GM23338 (cell line): Measurements from ENCODE around the gene ICOS. TPM values are rescaled to one million over a fixed set of nuclear protein-coding genes. Genes with fewer than 3 reads are reported as not detected.

Source experiments
- ATAC-seq: fragments of 200-7000 bp; cut with Tn5 transposase; 3 replicates; pipeline ENCODE4 v1.9.1; 2020
- DNase-seq: peaks from one replicate; pipeline ENCODE4 v3.0.0-alpha.2; 2015; ENCODE audit warnings: low spot score
- H2AFZ ChIP-seq: fragments of 200-600 bp; sonication (generic); 2 replicates; pipeline ENCODE4 v1.8.0; 2016; ENCODE audit warnings: antibody characterized with exemption, mild to moderate bottlenecking, moderate library complexity
- H3F3A ChIP-seq: fragments of 200-600 bp; sonication (generic); replicated peaks from 2 replicates; pipeline ENCODE4 v1.8.0; 2017; ENCODE audit warnings: antibody characterized with exemption, mixed run types, low read depth
- H3K27ac ChIP-seq: fragments of 200-600 bp; sonication (generic); 2 replicates; pipeline ENCODE4 v1.6.1; 2016; ENCODE audit warnings: low read depth
- H3K27me3 ChIP-seq: fragments of 200-600 bp; sonication (generic); 2 replicates; pipeline ENCODE4 v1.8.0; 2016; ENCODE audit warnings: mild to moderate bottlenecking, mixed run types, moderate library complexity; ENCODE audit not compliant: insufficient read depth
- H3K36me3 ChIP-seq: fragments of 200-600 bp; sonication (generic); 2 replicates; pipeline ENCODE4 v1.8.0; 2016; ENCODE audit warnings: mild to moderate bottlenecking; ENCODE audit not compliant: insufficient read depth
- H3K4me1 ChIP-seq: fragments of 200-600 bp; sonication (generic); 2 replicates; pipeline ENCODE4 v1.8.0; 2016; ENCODE audit warnings: mild to moderate bottlenecking, moderate library complexity; ENCODE audit not compliant: insufficient read depth
- H3K4me2 ChIP-seq: fragments of 200-600 bp; sonication (generic); 2 replicates; pipeline ENCODE4 v1.7.1; 2017; ENCODE audit warnings: mixed run types
- H3K4me3 ChIP-seq: fragments of 200-600 bp; sonication (generic); 2 replicates; pipeline ENCODE4 v1.6.1; 2016; ENCODE audit warnings: mixed run types
- H3K79me2 ChIP-seq: fragments of 200-600 bp; sonication (generic); replicated peaks from 2 replicates; pipeline ENCODE4 v1.8.0; 2017; ENCODE audit warnings: mild to moderate bottlenecking; ENCODE audit not compliant: insufficient read depth
- H3K9me2 ChIP-seq: fragments of 200-600 bp; sonication (generic); 2 replicates; pipeline ENCODE4 v1.8.0; 2017; ENCODE audit not compliant: insufficient read depth
- H4K20me1 ChIP-seq: fragments of 200-600 bp; sonication (generic); replicated peaks from 2 replicates; pipeline ENCODE4 v1.8.0; 2017; ENCODE audit warnings: mild to moderate bottlenecking; ENCODE audit not compliant: insufficient read depth
- H3K27ac Mint-ChIP-seq: 2 replicates; pipeline ENCODE4 v1.8.0; 2020; ENCODE audit warnings: inconsistent platforms, mild to moderate bottlenecking, moderate library complexity, mixed read lengths
- H3K27me3 Mint-ChIP-seq: 3 replicates; pipeline ENCODE4 v1.8.0; 2022; ENCODE audit warnings: low read depth, mild to moderate bottlenecking, moderate library complexity, mixed read lengths, inconsistent platforms; ENCODE audit not compliant: insufficient read depth, poor library complexity
- H3K36me3 Mint-ChIP-seq: 3 replicates; pipeline ENCODE4 v1.8.0; 2021; ENCODE audit warnings: low read depth, mild to moderate bottlenecking, inconsistent platforms, moderate library complexity, mixed read lengths
- H3K4me1 Mint-ChIP-seq: 3 replicates; pipeline ENCODE4 v1.8.0; 2020; ENCODE audit warnings: mild to moderate bottlenecking, inconsistent platforms, mixed read lengths
- H3K4me3 Mint-ChIP-seq: 3 replicates; pipeline ENCODE4 v1.8.0; 2021; ENCODE audit warnings: moderate library complexity, mild to moderate bottlenecking, inconsistent platforms, mixed read lengths
- H3K9me3 Mint-ChIP-seq: 3 replicates; pipeline ENCODE4 v1.8.0; 2020; ENCODE audit warnings: moderate library complexity, mild to moderate bottlenecking, inconsistent platforms, mixed read lengths
- CREB1 ChIP-seq: fragments of 250-450 bp; sonication (Bioruptor Pico); IDR thresholded peaks from 2 replicates; pipeline ENCODE4 v1.5.0; 2020; ENCODE audit warnings: low read depth, mild to moderate bottlenecking, moderate library complexity
- ETS1 ChIP-seq: IDR thresholded peaks from 2 replicates; pipeline ENCODE4 v1.6.1; 2016; ENCODE audit warnings: antibody characterized with exemption
- EZH2 ChIP-seq: fragments of 200-600 bp; sonication (generic); IDR thresholded peaks from one replicate; pipeline ENCODE4 v1.8.0; 2017; ENCODE audit warnings: antibody characterized with exemption, mild to moderate bottlenecking, low read depth; ENCODE audit not compliant: unreplicated experiment
- EZH2phosphoT487 ChIP-seq: fragments of 200-600 bp; sonication (generic); IDR thresholded peaks from one replicate; pipeline ENCODE4 v1.8.1; 2018; ENCODE audit warnings: antibody characterized with exemption; ENCODE audit not compliant: unreplicated experiment
- JUNB ChIP-seq: IDR thresholded peaks from one replicate; pipeline ENCODE4 v1.6.1; 2016; ENCODE audit warnings: antibody characterized with exemption; ENCODE audit not compliant: unreplicated experiment
- NANOG ChIP-seq: IDR thresholded peaks from 2 replicates; pipeline ENCODE4 v1.6.1; 2016; ENCODE audit warnings: antibody characterized with exemption, borderline replicate concordance
- POLR2AphosphoS5 ChIP-seq: IDR thresholded peaks from 2 replicates; pipeline ENCODE4 v1.6.1; 2016; ENCODE audit warnings: antibody characterized with exemption, low read depth
- REST ChIP-seq: IDR thresholded peaks from one replicate; pipeline ENCODE4 v1.6.1; 2018; ENCODE audit warnings: antibody characterized with exemption; ENCODE audit not compliant: unreplicated experiment
- STAT1 ChIP-seq: IDR thresholded peaks from one replicate; pipeline ENCODE4 v1.6.1; 2016; ENCODE audit warnings: antibody characterized with exemption; ENCODE audit not compliant: unreplicated experiment
- ZNF114 ChIP-seq: fragments of 250-450 bp; sonication (Bioruptor Pico); IDR thresholded peaks from 2 replicates; pipeline ENCODE4 v1.5.0; 2020; ENCODE audit warnings: mild to moderate bottlenecking, moderate library complexity
- long read RNA-seq: library from polyadenylated mRNA; unstranded; transcript quantifications from one replicate; pipeline ENCODE4 v2.0.0, GENCODE V29; 2020; ENCODE audit not compliant: unreplicated experiment
- polyA plus RNA-seq: library from polyadenylated mRNA; unstranded; fragments of >200 nt; fragmentation: Nextera tagmentation; extraction: Ambion mirVana; gene quantifications from 2 replicates; pipeline ENCODE4 v1.2.1, GENCODE V29; 2016
- total RNA-seq: library from RNA; depleted of rRNA; stranded (reverse); fragments of >200 nt; shearing (Covaris generic); gene quantifications from 2 replicates; pipeline ENCODE4 v1.2.3, GENCODE V29; 2014; rRNA removed

Gene ICOS
- not detected in 2 replicates for total RNA-seq
- not detected in 2 replicates for polyA plus RNA-seq
- long read RNA-seq, result 0 reads

- Mint-ChIP-seq H3K27me3 (no peaks in the 10 kb centered on the region), H3K36me3 (no peaks in the 10 kb centered on the region), H3K4me1 (peaks cover 5% of the 10 kb centered on the region), H3K4me3 (no peak within 1 kb of the TSS), H3K27ac (no peak within 1 kb of the TSS), H3K9me3 (no peaks in the 10 kb centered on the region)
- H3K4me3 ChIP-seq, result no peak within 1 kb of the TSS
- no peak for ATAC-seq
- no peak within 1 kb of the TSS for H2AFZ ChIP-seq
- no peak within 1 kb of the TSS for H3K4me2 ChIP-seq
- H3K36me3 ChIP-seq, result no peaks in the 10 kb centered on the region
- no peaks in the 10 kb centered on the region for H3K4me1 ChIP-seq
- H3K9me2 ChIP-seq, result peaks cover 6% of the 10 kb centered on the region; the same call in 1 of the 2 replicates
- DNase-seq, result no peak
- no peak for TF ChIP-seq REST
- TF ChIP-seq JUNB, result no peak
- no peak for TF ChIP-seq EZH2phosphoT487
- TF ChIP-seq ETS1, result no peak
- no peaks in the 10 kb centered on the region for H3K79me2 ChIP-seq
- no peaks in the 10 kb centered on the region for H4K20me1 ChIP-seq
- no peaks in the 10 kb centered on the region for H3F3A ChIP-seq
- no peaks in the 10 kb centered on the region for H3K27me3 ChIP-seq
- no peak within 1 kb of the TSS for H3K27ac ChIP-seq
These were observed at the start of gene ICOS for GRCh38 chr2:203936535-203936934. Gene ICOS, plus strand, starts transcription at chr2:203936763. Its CDS starts 52 bp downstream, at chr2:203936815.

GRCh38 chr2:203887677-203888076, 48.9 kb upstream of the ICOS start:
- DNase-seq, result no peak
- Histone ChIP-seq H3K4me2 (no peak overlapping the region), H4K20me1 (no peaks in the 10 kb centered on the region), H3K4me1 (no peaks in the 10 kb centered on the region), H3K36me3 (no peaks in the 10 kb centered on the region), H3K9me2 (peaks cover 26% of the 10 kb centered on the region), H3F3A (no peaks in the 10 kb centered on the region), H3K27ac (no peak overlapping the region), H3K27me3 (no peaks in the 10 kb centered on the region), H2AFZ (no peak overlapping the region), H3K4me3 (no peak overlapping the region), H3K79me2 (no peaks in the 10 kb centered on the region)
- peaks cover 3% of the 10 kb centered on the region for H3K27me3 Mint-ChIP-seq
- no peaks in the 10 kb centered on the region for H3K36me3 Mint-ChIP-seq
- H3K4me3 Mint-ChIP-seq, result no peak overlapping the region
- H3K9me3 Mint-ChIP-seq, result no peaks in the 10 kb centered on the region
- H3K4me1 Mint-ChIP-seq, result peaks cover 5% of the 10 kb centered on the region; the same call in 2 of the 3 replicates
- H3K27ac Mint-ChIP-seq, result no peak overlapping the region
- no peak for ATAC-seq
- TF ChIP-seq EZH2phosphoT487 (no peak), ETS1 (no peak), CREB1 (CRISPR knock-in tag) (no peak), EZH2 (no peak), NANOG (no peak), ZNF114 (CRISPR knock-in tag) (no peak), REST (no peak), STAT1 (no peak), POLR2AphosphoS5 (no peak)
